Activated CD4-positive, alpha-beta T cell treated with anti-CD3 and anti-CD28 coated beads for 36 hours (primary cell): ENCODE measurements around the gene TECPR1. TPM values are rescaled to one million over a fixed set of nuclear protein-coding genes. Genes with fewer than 3 reads are reported as not detected.

Experiments used
- ATAC-seq: fragments of 200-7000 bp; cut with Tn5 transposase; one replicate; pipeline ENCODE4 v1.10.0; 2021; ENCODE audit warnings: mild to moderate bottlenecking, moderate library complexity
- CTCF ChIA-PET: fragments of 350-600 bp; sonication (Branson Sonifier 250); formaldehyde crosslinking; loops from one replicate; lab custom pipeline; 2021; ENCODE audit warnings: antibody characterized with exemption; lab: Charles Lee
- POLR2A ChIA-PET: fragments of 350-600 bp; sonication (Branson Sonifier 250); formaldehyde crosslinking; loops from one replicate; lab custom pipeline; 2021; ENCODE audit warnings: antibody characterized with exemption, inconsistent platforms; lab: Charles Lee
- DNase-seq: peaks from one replicate; pipeline ENCODE4 v3.0.0-alpha.2; 2020
- H3K27ac Mint-ChIP-seq: one replicate; pipeline ENCODE4 v1.8.0; 2021; ENCODE audit warnings: mixed read lengths
- H3K27me3 Mint-ChIP-seq: one replicate; pipeline ENCODE4 v1.8.0; 2021; ENCODE audit warnings: mixed read lengths
- H3K36me3 Mint-ChIP-seq: one replicate; pipeline ENCODE4 v1.8.0; 2021; ENCODE audit warnings: low read depth, mixed read lengths
- H3K4me1 Mint-ChIP-seq: one replicate; pipeline ENCODE4 v1.8.0; 2021; ENCODE audit warnings: mixed read lengths
- H3K4me3 Mint-ChIP-seq: one replicate; pipeline ENCODE4 v1.8.0; 2021; ENCODE audit warnings: mild to moderate bottlenecking, moderate library complexity, mixed read lengths
- H3K9me3 Mint-ChIP-seq: one replicate; pipeline ENCODE4 v1.8.0; 2021; ENCODE audit warnings: low read depth, mixed read lengths
- intact Hi-C, 2 experiments: fragments of 100-400 bp; cut with DNase I in 1 of 2; cut with micrococcal nuclease in 1 of 2; formaldehyde crosslinking; loops; one replicate each; pipeline versions ENCODE4 v1.14.2 to v1.15.1; 2022 to 2024; cut with DNase I, micrococcal nuclease
- total RNA-seq, 2 experiments: library from RNA; stranded (reverse); gene quantifications; one replicate each; pipeline ENCODE4 v1.2.3, GENCODE V29; 2021

TECPR1 gene
- total RNA-seq, 2 experiments from 2014 or later = 21.8 to 26.5 TPM

DNA sequence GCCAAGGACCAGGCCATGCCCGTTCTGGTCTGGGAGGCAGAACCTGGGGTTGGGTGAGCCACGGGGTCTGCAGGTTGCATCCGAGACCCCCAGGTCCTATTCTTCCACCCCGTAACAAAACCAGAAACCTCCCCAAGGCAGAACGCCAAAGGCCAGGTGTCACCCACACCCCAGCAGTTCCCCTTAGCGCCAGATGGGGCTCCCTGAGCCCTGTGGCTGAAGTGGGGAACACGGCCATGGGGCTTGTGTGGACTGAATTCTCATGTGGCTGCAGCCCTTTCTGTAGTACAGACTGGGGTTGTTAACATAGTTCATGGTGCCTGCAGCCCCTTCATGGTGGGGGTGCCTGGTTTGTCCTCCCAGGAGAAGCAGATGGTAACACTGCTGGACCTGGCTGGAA is 39.7 kb upstream of the TECPR1 start:
- H3K4me3 Mint-ChIP-seq = no peak overlapping the region
- CTCF ChIA-PET = no interaction called here

DNA sequence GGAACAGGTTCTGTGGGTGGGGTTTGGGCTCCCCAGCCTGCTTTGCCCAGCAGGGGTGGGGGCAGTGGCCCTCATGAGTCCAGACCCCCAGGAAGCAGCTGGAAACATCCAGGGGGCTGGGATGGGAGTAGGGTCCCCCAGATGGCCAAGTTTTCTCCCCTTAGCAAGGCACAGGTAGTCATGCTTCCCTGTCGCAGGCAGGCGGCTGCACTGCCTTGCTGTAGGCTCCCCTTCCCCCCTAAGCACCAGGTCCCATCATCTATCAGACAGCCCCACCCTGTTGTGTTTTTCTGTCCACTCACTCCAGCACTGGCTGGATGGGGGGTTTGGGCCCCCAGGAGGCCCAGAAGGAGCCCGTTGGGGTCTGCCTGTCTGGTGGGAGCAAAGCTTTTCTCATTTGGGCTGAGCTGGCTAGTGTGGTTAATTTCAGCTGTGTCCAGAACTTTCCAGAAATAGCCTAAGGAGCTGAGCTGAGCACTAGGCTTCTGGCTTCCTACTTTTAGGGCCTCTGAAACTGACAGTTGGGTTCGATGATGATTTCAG is 37.4 kb upstream of the TECPR1 start:
- no peaks in the 10 kb centered on the region for H3K27me3 Mint-ChIP-seq
- ATAC-seq = no peak
- peaks cover 3% of the 10 kb centered on the region for H3K36me3 Mint-ChIP-seq
- intact Hi-C loops = loop anchor here in 1 of 2 experiments (10.0 kb wide), 1 partner anchor 185 kb away; the partner anchor contains the start of gene LMTK2
- POLR2A ChIA-PET = interaction anchor here (0.6 kb wide), 1 partner anchor 23 kb away, joined by 3 read pairs; no protein-coding TSS in a partner anchor
- H3K27ac Mint-ChIP-seq = no peak overlapping the region
- H3K4me3 Mint-ChIP-seq = no peak overlapping the region
- CTCF ChIA-PET = no interaction called here
- H3K9me3 Mint-ChIP-seq = no peaks in the 10 kb centered on the region
- DNase-seq = no peak
- H3K4me1 Mint-ChIP-seq = peaks cover 11% of the 10 kb centered on the region

More for the DNA sequence above, 39.7 kb upstream of the TECPR1 start:
- H3K27me3 Mint-ChIP-seq = no peaks in the 10 kb centered on the region
- POLR2A ChIA-PET = no interaction called here
- H3K27ac Mint-ChIP-seq = no peak overlapping the region
- H3K9me3 Mint-ChIP-seq = no peaks in the 10 kb centered on the region
- H3K36me3 Mint-ChIP-seq = peaks cover 3% of the 10 kb centered on the region
- intact Hi-C loops = no loop called here
- H3K4me1 Mint-ChIP-seq = peaks cover 2% of the 10 kb centered on the region
- no peak for DNase-seq
- peak; percentile 33 for ATAC-seq

DNA sequence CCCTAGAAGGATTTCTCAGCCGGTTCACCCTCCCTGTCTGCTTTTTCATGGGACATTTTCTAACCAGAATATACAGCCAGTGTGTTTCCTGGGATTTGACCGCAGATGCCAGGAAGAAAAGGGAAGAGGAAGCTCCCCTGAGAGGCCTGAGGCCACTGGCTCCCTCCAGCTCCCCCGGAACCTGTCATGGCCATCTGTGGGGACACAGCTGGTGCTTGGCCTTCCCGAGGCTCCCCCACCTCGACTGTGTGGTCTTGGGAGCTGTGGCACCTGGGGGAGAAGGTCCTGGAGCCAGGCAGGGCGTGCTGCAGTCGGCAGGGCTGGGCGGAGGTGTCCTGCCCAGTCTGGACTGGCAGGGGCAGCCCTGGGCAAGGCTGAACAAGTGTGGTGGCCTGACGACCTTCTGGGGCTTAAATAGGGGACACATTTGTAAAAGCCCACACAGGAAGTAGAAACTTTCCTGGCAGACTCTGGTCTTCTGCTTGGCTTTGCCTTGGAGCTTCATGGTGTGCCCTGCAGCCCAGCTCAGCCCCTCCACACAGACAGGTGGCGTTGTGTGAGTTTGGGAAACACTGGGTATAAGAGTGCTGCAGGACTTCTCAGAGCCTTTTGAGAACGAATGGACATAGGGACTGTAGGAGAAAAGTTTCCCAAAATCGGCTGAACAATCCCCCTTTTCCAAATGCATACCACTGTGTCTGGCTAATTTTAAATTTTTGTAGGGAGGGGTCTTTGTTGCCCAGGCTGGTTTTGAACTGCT is 36.2 kb upstream of the TECPR1 start:
- Mint-ChIP-seq H3K9me3 (no peaks in the 10 kb centered on the region), H3K36me3 (peaks cover 3% of the 10 kb centered on the region), H3K4me1 (peaks cover 20% of the 10 kb centered on the region), H3K27ac (no peak overlapping the region), H3K4me3 (no peak overlapping the region), H3K27me3 (no peaks in the 10 kb centered on the region)
- DNase-seq = no peak
- ChIA-PET POLR2A (no interaction called here), CTCF (interaction anchor here (0.6 kb wide), 3 partner anchors 68 to 1585 kb away, joined by 3 to 4 read pairs (median 3); no protein-coding TSS in a partner anchor)
- ATAC-seq = no peak
- intact Hi-C loops = loop anchor here in 1 of 2 experiments (10.0 kb wide), 1 partner anchor 183 kb away; the partner anchor contains the start of gene LMTK2

DNA sequence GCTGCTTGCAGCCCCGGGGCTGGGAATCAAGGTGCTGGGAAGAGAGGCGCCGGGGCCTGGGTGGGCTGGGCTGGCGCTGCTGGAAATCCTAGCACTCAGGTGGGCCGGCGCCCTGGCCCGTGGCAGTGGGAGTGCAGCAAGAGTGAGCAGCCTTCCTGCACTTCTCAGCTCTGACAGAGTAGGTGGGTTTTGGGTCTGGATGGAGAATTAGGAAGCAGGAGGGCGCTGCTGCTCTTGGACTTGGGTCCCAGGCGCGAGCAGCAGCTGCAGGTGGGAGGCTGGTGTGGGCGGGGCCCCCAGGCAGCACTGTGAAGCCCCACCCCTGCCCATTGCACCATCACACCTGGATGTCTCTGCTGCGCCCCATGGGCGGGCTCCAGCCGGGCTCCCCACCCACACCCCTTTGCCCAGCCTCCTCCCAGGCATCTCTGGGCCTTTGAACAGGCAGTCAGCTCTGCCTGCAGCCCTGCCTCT is 35.5 kb upstream of the TECPR1 start:
- intact Hi-C loops = loop anchor here in 1 of 2 experiments (10.0 kb wide), 1 partner anchor 183 kb away; the partner anchor contains the start of gene LMTK2
- ChIA-PET CTCF (interaction anchor here (0.6 kb wide), 1 partner anchor 266 kb away, joined by 4 read pairs; no protein-coding TSS in a partner anchor), POLR2A (no interaction called here)
- Mint-ChIP-seq H3K27me3 (no peaks in the 10 kb centered on the region), H3K27ac (no peak overlapping the region), H3K4me3 (no peak overlapping the region), H3K9me3 (no peaks in the 10 kb centered on the region), H3K4me1 (peaks cover 27% of the 10 kb centered on the region), H3K36me3 (peaks cover 9% of the 10 kb centered on the region)
- no peak for ATAC-seq
- no peak for DNase-seq

DNA sequence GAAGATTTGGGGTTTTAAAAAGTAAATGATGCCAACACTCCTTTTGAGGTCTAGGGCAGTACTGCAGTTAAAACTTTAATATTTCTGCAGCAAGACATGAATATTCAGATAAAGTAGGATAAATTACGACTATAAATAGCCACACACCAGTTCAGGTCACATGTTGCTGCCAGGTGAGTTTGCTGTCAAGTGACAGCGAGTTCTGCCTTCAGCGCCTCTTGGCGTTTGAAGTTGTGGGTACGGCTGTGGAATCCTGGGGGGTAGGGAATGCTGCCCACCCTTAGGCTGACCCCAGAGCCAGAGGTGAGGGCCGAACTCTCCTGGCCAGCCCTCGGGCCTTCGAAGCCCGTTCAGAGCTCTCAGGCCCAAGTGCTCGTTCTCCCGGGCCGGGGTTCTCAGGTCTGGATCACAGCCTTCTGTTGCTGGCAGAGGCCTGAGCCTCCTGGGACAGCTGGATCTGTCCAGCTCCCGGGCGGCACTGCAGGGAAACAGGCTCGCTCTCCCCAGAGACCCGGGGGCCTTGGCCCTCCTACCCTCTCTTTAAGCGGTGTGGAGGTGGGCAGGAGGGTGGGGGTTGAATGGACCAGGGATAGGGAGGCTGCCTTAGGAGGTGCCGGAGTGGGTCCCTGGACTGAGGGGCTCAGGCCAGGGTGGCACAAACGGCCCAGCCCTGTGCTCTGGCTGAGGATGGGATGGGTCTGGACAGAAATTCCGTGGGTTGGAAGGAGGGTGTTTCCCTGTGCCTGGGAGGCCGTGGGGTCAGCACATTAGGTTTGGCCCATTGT is 34.9 kb upstream of the TECPR1 start:
- POLR2A ChIA-PET = no interaction called here
- Mint-ChIP-seq H3K9me3 (no peaks in the 10 kb centered on the region), H3K27ac (no peak overlapping the region), H3K36me3 (peaks cover 6% of the 10 kb centered on the region), H3K4me1 (peaks cover 29% of the 10 kb centered on the region), H3K27me3 (no peaks in the 10 kb centered on the region), H3K4me3 (no peak overlapping the region)
- DNase-seq (no peak), ATAC-seq (no peak)
- intact Hi-C loops = loop anchor here in 1 of 2 experiments (10.0 kb wide), 1 partner anchor 182 kb away; the partner anchor contains the start of gene LMTK2
- CTCF ChIA-PET = no interaction called here

DNA sequence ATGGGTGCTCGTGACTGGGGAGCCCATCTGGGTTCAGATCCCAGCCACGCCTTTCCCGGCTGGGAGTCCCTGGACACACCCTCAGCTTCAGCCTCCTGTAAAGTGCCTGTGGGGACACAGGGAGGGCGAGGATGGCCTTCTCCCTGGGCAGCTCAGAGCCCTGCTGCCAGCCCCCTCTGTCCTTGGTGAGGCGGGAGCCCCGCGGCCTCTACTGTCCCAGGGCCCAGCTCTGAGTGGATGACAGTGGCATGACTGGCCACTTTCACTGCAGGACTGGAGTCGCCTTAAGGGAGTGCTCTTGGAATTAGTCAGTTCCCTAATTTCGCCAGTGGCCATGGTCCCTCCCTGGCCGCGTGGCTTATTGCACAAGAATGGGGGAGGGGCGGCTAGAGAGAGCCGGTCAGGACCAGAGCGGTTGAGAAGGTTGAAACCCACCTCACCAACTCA is 34.1 kb upstream of the TECPR1 start:
- POLR2A ChIA-PET = no interaction called here
- intact Hi-C loops = loop anchor here in 1 of 2 experiments (10.0 kb wide), 1 partner anchor 181 kb away; the partner anchor contains the start of gene LMTK2
- Mint-ChIP-seq H3K27ac (no peak overlapping the region), H3K4me3 (no peak overlapping the region), H3K36me3 (peaks cover 6% of the 10 kb centered on the region), H3K9me3 (no peaks in the 10 kb centered on the region), H3K4me1 (peaks cover 29% of the 10 kb centered on the region), H3K27me3 (no peaks in the 10 kb centered on the region)
- CTCF ChIA-PET = no interaction called here
- DNase-seq = no peak
- ATAC-seq = no peak

DNA sequence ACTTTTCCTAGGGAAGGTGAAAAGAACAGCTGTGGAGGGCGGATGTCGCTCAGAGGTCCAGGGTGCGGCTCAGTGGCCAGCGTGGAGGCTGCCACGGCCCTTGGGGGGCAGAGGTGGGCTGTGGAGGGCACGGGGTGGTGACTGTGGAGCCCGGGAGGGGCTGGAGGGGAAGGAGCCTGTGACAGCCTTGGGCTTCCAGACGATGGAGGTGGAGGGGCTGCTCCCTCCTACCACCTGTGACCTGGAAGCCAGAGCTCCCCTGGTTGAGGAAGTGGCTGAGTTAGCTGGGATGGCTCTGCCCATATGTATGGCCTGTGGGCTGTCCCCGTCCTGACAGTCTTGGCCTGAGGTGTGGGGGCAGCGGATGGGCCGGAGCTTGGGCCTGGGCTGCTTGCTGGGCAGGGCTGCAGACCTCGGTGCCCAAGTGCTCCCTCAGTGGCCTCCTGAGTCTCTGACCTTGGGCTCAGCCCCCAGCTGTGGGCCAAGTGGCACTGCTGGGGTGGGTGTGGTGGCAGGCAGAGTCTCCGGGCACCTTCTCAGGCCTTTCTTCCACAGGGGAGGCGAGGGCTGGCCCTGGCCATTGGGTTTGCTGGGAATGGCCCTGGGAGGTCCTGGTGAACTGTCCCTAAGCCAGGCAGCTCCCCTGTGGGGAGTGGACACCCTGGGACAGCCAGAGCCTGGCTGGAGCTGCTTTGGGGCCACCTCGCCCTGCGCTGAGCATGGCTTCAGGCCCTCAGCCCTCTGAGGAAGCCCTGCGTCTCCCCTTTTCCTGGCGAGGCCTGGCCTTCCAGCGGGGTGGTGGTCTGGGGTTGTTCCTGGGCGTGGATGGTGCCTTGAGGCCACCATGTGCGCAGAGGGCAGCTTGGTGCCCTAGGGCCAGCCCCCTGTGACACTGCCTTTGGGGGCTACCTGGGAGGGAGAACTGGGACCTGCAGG is 33.4 kb upstream of the TECPR1 start:
- ChIA-PET CTCF (no interaction called here), POLR2A (interaction anchor here (0.6 kb wide), 1 partner anchor 36 kb away, joined by 3 read pairs; no protein-coding TSS in a partner anchor)
- Mint-ChIP-seq H3K4me3 (no peak overlapping the region), H3K9me3 (no peaks in the 10 kb centered on the region), H3K27me3 (no peaks in the 10 kb centered on the region), H3K4me1 (peaks cover 31% of the 10 kb centered on the region), H3K27ac (peak overlapping the region; percentile 4), H3K36me3 (peaks cover 6% of the 10 kb centered on the region)
- DNase-seq = no peak
- ATAC-seq = no peak
- intact Hi-C loops = loop anchor here in 1 of 2 experiments (10.0 kb wide), 1 partner anchor 181 kb away; the partner anchor contains the start of gene LMTK2

DNA sequence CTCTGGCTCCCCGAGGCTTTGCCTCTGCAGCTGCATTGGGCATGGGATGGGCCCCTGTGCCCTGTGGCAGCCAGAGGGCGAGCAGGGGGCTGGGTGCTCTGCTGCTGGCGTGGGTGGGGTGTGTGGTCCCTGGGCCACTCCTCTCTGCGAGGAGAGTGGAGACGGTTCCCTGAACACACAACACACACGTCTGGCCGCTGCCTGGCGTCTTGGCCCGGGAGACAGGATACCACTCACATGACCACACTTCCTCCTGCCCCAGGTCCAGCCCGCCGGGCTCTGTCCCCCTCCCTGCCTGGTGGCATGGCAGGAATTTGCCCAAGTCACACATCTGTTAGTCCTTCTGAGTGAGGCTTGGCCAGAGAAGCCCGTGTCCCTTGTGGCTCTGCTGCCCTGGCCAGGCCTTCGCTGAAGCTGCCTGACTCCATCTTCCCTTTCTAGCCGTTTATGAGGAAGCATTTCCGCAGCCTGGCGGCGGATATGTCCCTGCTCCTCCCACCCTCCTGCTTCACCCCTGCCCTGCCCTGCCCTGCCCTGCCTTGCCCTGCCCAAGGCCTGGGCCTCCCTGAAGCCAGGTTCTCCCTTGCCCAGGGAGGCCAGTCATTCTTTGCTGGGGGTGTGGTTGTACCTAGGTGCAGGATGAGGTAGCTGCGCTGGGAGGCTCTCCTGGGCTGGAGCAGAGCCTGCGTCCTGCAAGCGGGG is 32.5 kb upstream of the TECPR1 start:
- peaks cover 31% of the 10 kb centered on the region for H3K4me1 Mint-ChIP-seq
- ATAC-seq = no peak
- peak; percentile 15 for DNase-seq
- ChIA-PET CTCF (no interaction called here), POLR2A (no interaction called here)
- H3K27me3 Mint-ChIP-seq = no peaks in the 10 kb centered on the region
- H3K36me3 Mint-ChIP-seq = peaks cover 6% of the 10 kb centered on the region
- no peak overlapping the region for H3K4me3 Mint-ChIP-seq
- intact Hi-C loops = loop anchor here (5.0 to 10.0 kb wide), 4 partner anchors 82 to 1098 kb away; partner anchors contain the start of genes BAIAP2L1 (in 1 of the 2) and LMTK2 (in 1 of the 2)
- H3K9me3 Mint-ChIP-seq = no peaks in the 10 kb centered on the region
- peak overlapping the region; percentile 27 for H3K27ac Mint-ChIP-seq

DNA sequence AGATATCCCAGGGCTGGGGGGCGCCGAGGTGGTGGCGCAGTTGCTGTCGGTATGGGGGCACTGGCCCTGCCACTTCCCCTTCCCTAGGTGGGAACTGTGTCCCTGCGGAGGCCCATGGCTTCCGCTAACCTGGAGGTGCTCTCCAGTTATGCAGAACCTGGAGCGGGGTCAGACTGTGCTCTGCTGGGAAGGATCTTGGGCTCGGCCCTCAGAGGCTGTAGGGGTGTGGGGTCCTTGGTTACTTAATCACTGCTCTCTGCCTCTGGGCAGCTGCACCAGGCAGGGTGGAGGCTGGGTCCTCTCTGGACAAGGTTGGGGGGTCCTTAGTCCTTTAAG is 31.8 kb upstream of the TECPR1 start:
- no peak for DNase-seq
- no peak overlapping the region for H3K27ac Mint-ChIP-seq
- intact Hi-C loops = loop anchor here (5.0 to 10.0 kb wide), 4 partner anchors 82 to 1098 kb away; partner anchors contain the start of genes BAIAP2L1 (in 1 of the 2) and LMTK2 (in 1 of the 2)
- no peak overlapping the region for H3K4me3 Mint-ChIP-seq
- no peaks in the 10 kb centered on the region for H3K9me3 Mint-ChIP-seq
- CTCF ChIA-PET = interaction anchor here (0.9 kb wide), 1 partner anchor 1122 kb away, joined by 3 read pairs; no protein-coding TSS in a partner anchor
- H3K36me3 Mint-ChIP-seq = peaks cover 6% of the 10 kb centered on the region
- no peak for ATAC-seq
- POLR2A ChIA-PET = no interaction called here
- H3K4me1 Mint-ChIP-seq = peaks cover 31% of the 10 kb centered on the region
- no peaks in the 10 kb centered on the region for H3K27me3 Mint-ChIP-seq
